Right ventricle myocardium superior (tissue), 1 donor: Measurements from ENCODE around the gene H2BK1. TPM values are rescaled to one million over a fixed set of nuclear protein-coding genes. Genes with fewer than 3 reads are reported as not detected.

Experiments used
- ATAC-seq: fragments of 200-7000 bp; cut with Tn5 transposase; one replicate; pipeline ENCODE4 v1.9.1; 2020; ENCODE audit warnings: mild to moderate bottlenecking; ENCODE audit not compliant: poor library complexity
- DNase-seq: peaks from one replicate; pipeline ENCODE4 v3.0.0-alpha.2; 2020
- intact Hi-C: fragments of 100-400 bp; cut with DNase I; formaldehyde crosslinking; loops from one replicate; pipeline ENCODE4 v1.11.2; 2022
- long read RNA-seq: library from polyadenylated mRNA; unstranded; transcript quantifications from one replicate; pipeline ENCODE4 v2.0.0, GENCODE V29; 2021
- total RNA-seq: library from RNA; stranded (reverse); fragmentation: NEBNext Ultra II Directional; extraction: Animal tissue kit (Norgen Biotek cat#: 25700); gene quantifications from one replicate; pipeline ENCODE4 v1.2.1, GENCODE V29; 2021
- donor health status: DM: no; HTN: yes; CAD: no; lungs with severe emphysema.

Gene H2BK1
- total RNA-seq = not detected
- long read RNA-seq = 0 reads

DNA sequence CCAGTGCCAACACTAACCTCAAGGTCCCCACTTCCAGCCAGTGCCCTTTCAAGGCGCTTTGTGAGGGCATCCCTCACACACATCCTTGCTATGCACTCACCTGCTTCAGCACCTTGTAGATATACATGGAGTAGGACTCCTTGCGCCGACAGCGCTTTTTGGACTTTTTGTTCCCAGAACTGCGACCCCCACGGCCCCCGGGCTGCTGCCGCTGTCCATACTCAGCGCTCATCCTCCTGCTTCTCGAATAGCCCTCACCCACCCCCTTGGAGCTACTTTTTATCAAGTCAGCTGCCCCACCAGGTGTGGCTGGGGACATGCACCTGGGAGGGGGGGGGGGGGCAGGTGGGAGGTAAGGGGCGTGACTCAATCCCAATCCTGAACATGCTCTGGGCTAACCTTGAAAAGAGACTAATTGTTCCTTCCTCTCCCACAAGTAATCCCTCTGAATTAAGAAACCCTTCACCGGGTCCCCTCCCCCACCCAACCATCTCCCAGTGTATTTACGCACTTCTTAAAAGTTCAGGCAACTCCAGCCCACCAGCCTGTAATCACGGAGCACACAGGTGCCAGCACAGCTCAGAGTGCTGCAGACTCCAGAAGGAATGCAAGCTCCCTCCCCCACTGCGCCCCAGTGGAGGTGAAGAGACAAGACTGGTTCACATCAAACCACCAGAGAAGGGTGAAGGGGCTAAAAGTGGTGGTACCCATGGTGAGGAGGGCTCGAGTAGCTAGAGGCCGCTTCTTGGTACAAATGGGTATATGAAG lies at the start of gene H2BK1:
TSS of gene H2BK1 (minus strand) at position 402 of the 768 bp plus-strand sequence. CDS start at position 232, 170 bp downstream.
- no peak for DNase-seq
- ATAC-seq = no peak
- intact Hi-C loops = no loop called here

GRCh38 chr7:151257990-151258389 lies 47.7 kb upstream of the H2BK1 start:
- DNase-seq = no peak
- no peak for ATAC-seq
- intact Hi-C loops = no loop called here

GRCh38 chr7:151256410-151257045 lies 46.2 kb upstream of the H2BK1 start:
- intact Hi-C loops = no loop called here
- ATAC-seq = peak; percentile 32
- DNase-seq = no peak

GRCh38 chr7:151255390-151255789 lies 45.1 kb upstream of the H2BK1 start:
- intact Hi-C loops = no loop called here
- DNase-seq = peak; percentile 24

GRCh38 chr7:151254851-151255250 lies 44.6 kb upstream of the H2BK1 start:
- DNase-seq (peak; percentile 34), ATAC-seq (no peak)
- intact Hi-C loops = no loop called here

More at GRCh38 chr7:151255390-151255789, 45.1 kb upstream of the H2BK1 start:
- ATAC-seq = no peak

GRCh38 chr7:151254316-151254715 lies 44.0 kb upstream of the H2BK1 start:
- DNase-seq (peak; percentile 63), ATAC-seq (peak; percentile 33)
- intact Hi-C loops = no loop called here

GRCh38 chr7:151252961-151253711 lies 42.8 kb upstream of the H2BK1 start:
- intact Hi-C loops = no loop called here
- DNase-seq (peak; percentile 37), ATAC-seq (no peak)

- intact Hi-C loops = no loop called here
- DNase-seq (no peak), ATAC-seq (no peak)
These were observed 42.2 kb upstream of the H2BK1 start for GRCh38 chr7:151252561-151252835.

GRCh38 chr7:151251689-151252560 lies 41.6 kb upstream of the H2BK1 start:
- ATAC-seq = peak; percentile 55
- DNase-seq = peak; percentile 86
- intact Hi-C loops = no loop called here

DNA sequence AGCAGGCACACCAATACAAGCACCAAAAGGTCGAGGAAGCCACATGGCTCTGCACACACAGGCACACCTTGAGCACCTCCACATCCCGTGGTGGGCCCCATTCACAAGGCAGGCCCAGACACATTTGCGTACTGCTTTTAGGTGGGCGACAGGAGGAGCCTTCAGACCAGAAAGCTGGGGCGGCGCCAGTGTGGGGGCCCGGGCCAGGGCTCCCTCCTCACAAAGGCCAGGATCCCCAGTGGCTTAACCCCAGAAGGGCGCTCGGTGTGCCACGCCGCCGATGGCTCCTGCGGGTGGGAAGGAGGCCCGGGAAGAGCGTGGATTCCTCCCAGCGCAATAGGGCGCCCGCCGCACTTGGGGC lies 41.0 kb upstream of the H2BK1 start:
- intact Hi-C loops = no loop called here
- no peak for ATAC-seq
- DNase-seq = peak; percentile 68

GRCh38 chr7:151250181-151251132 lies 40.2 kb upstream of the H2BK1 start:
- intact Hi-C loops = no loop called here
- DNase-seq (no peak), ATAC-seq (no peak)

- intact Hi-C loops = loop anchor here (5.0 to 10.0 kb wide), 2 partner anchors 53 to 125 kb away; no protein-coding TSS in a partner anchor
- DNase-seq = peak; percentile 77
- peak; percentile 54 for ATAC-seq
These were observed 39.4 kb upstream of the H2BK1 start for GRCh38 chr7:151249732-151250072.

DNA sequence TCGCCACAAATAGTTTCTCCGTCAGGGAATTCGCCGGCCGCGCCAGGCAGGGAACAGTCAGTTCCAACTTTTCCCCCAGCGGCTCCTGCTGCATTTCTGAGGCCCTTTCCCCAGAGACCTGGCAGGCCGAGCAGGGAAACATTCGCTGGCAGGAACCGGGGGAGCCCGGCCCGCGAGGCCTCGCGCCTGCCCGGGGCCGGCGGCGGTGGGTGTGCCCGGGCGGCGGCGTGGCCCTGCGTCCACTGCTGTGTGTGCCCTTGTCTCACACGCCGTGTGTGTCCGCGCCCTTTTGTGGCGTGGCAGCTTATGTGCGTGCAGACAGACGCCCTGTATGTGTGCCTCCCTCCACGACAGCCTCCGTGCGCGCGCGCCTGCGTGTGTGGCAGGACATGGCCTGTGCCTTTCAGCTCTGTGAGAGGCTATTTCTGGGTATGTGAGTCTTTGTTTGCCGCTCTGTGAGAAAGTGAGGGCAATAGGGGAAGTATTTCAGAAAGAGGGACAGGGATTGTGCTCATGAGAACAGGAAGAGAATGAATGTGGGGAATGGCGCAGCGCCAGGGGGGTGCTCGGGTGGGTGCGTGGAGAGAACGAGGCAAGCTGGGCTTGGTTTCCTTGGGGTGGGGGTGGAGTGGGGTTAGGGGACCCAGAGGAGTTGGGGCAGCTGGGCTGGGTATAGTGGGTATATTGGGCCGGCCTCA lies 38.9 kb upstream of the H2BK1 start:
- intact Hi-C loops = loop anchor here (5.0 to 10.0 kb wide), 2 partner anchors 53 to 124 kb away; no protein-coding TSS in a partner anchor

GRCh38 chr7:151248346-151249033 lies 38.2 kb upstream of the H2BK1 start, which contains the start of gene SMARCD3:
Gene SMARCD3, minus strand, starts transcription at chr7:151248694. Its CDS starts 132 bp downstream, at chr7:151248562.
- ATAC-seq (peak; percentile 52), DNase-seq (peak; percentile 87)
- intact Hi-C loops = loop anchor here (5.0 to 10.0 kb wide), 2 partner anchors 54 to 124 kb away; no protein-coding TSS in a partner anchor

More for the DNA sequence above, 38.9 kb upstream of the H2BK1 start:
- DNase-seq (peak; percentile 85), ATAC-seq (peak; percentile 36)

- DNase-seq = no peak
- intact Hi-C loops = loop anchor here (5.0 to 10.0 kb wide), 2 partner anchors 55 to 123 kb away; no protein-coding TSS in a partner anchor
- ATAC-seq = peak; percentile 11
These were observed 37.5 kb upstream of the H2BK1 start for GRCh38 chr7:151247611-151248345.
